IMR-90 (cell line): ENCODE results near the gene NUP93. TPM values are rescaled to one million over a fixed set of nuclear protein-coding genes. Genes with fewer than 3 reads are reported as not detected.

ENCODE experiments used
- ATAC-seq: fragments of 200-7000 bp; cut with Tn5 transposase; 2 replicates; pipeline ENCODE4 v1.9.1; 2020; ENCODE audit warnings: low read depth, mild to moderate bottlenecking, moderate library complexity
- BruUV-seq: library from RNA; stranded (reverse); fragments of 400-500 nt; replicated peaks from 2 replicates; lab custom pipeline; 2021; lab: Mats Ljungman, UMichigan
- CTCF ChIA-PET: fragments of 300-600 bp; formaldehyde crosslinking; extraction: SDS; loops from one replicate; lab custom pipeline; 2021; ENCODE audit warnings: antibody characterized with exemption; lab: Yijun Ruan, JAX
- POLR2A ChIA-PET: fragments of 300-600 bp; sonication (Branson Sonifier 250); formaldehyde crosslinking; loops from one replicate; lab custom pipeline; 2022; ENCODE audit warnings: antibody characterized with exemption; ENCODE audit not compliant: unreplicated experiment; lab: Charles Lee
- DNase-seq: peaks from one replicate; pipeline ENCODE4 v3.0.0; 2013
- H2AFZ ChIP-seq: replicated peaks from 2 replicates; pipeline ENCODE3; 2013; ENCODE audit warnings: low read length, mild to moderate bottlenecking; ENCODE audit not compliant: poor library complexity
- H2AK5ac ChIP-seq: 2 replicates; pipeline ENCODE4 v1.6.1; 2013; ENCODE audit warnings: low read depth, low read length, inconsistent platforms
- H2AK9ac ChIP-seq: replicated peaks from 2 replicates; pipeline ENCODE3; 2013; ENCODE audit warnings: mild to moderate bottlenecking, low read depth, low read length, moderate library complexity; ENCODE audit not compliant: poor library complexity
- H2BK120ac ChIP-seq: 2 replicates; pipeline ENCODE4 v1.6.1; 2013; ENCODE audit warnings: low read depth, low read length, inconsistent platforms
- H2BK15ac ChIP-seq: 3 replicates; pipeline ENCODE4 v1.6.1; 2013; ENCODE audit warnings: low read depth, low read length, inconsistent platforms
- H2BK20ac ChIP-seq: 2 replicates; pipeline ENCODE4 v1.6.1; 2013; ENCODE audit warnings: low read depth, mild to moderate bottlenecking, inconsistent platforms, low read length, moderate library complexity
- H2BK5ac ChIP-seq: 2 replicates; pipeline ENCODE4 v1.6.1; 2013; ENCODE audit warnings: mild to moderate bottlenecking, low read depth, low read length, inconsistent platforms; ENCODE audit not compliant: poor library complexity, severe bottlenecking
- H3K14ac ChIP-seq: replicated peaks from 2 replicates; pipeline ENCODE4 v1.6.1; 2013; ENCODE audit warnings: low read depth, low read length, inconsistent platforms
- H3K18ac ChIP-seq: 2 replicates; pipeline ENCODE4 v1.6.1; 2013; ENCODE audit warnings: low read depth, low read length, control low read depth
- H3K23ac ChIP-seq: 2 replicates; pipeline ENCODE4 v1.6.1; 2013; ENCODE audit warnings: low read depth, low read length, inconsistent platforms
- H3K27ac ChIP-seq: 2 replicates; pipeline ENCODE4 v1.5.1; 2013; ENCODE audit warnings: mild to moderate bottlenecking, control low read depth, low read length; ENCODE audit not compliant: insufficient read depth
- H3K27me3 ChIP-seq: 2 replicates; pipeline ENCODE4 v1.6.1; 2013; ENCODE audit warnings: low read length; ENCODE audit not compliant: control insufficient read depth, insufficient read depth
- H3K36me3 ChIP-seq: 2 replicates; pipeline ENCODE4 v1.6.1; 2013; ENCODE audit warnings: low read length, mixed read lengths; ENCODE audit not compliant: control insufficient read depth, insufficient read depth
- H3K4ac ChIP-seq: 2 replicates; pipeline ENCODE4 v1.6.1; 2013; ENCODE audit warnings: low read depth, low read length, inconsistent platforms
- H3K4me1 ChIP-seq: 2 replicates; pipeline ENCODE4 v1.6.1; 2013; ENCODE audit warnings: low read length, mixed read lengths; ENCODE audit not compliant: control insufficient read depth, insufficient read depth
- H3K4me2 ChIP-seq: 2 replicates; pipeline ENCODE4 v1.6.1; 2013; ENCODE audit warnings: low read depth, mild to moderate bottlenecking, control low read depth, low read length, moderate library complexity
- H3K4me3 ChIP-seq: 2 replicates; pipeline ENCODE4 v1.5.1; 2013; ENCODE audit warnings: low read depth, mild to moderate bottlenecking, control low read depth, low read length, moderate library complexity; ENCODE audit not compliant: insufficient read depth
- H3K56ac ChIP-seq: 2 replicates; pipeline ENCODE4 v1.6.1; 2013; ENCODE audit warnings: low read length, inconsistent platforms; ENCODE audit not compliant: insufficient read depth; ENCODE audit errors: extremely low read depth
- H3K79me1 ChIP-seq, 2 experiments: 2 replicates each; pipeline ENCODE4 v1.6.1; 2013; ENCODE audit warnings: low read length in 2 of 2, inconsistent platforms in 1 of 2, low read depth in 1 of 2
- H3K9ac ChIP-seq: 2 replicates; pipeline ENCODE4 v1.6.1; 2013; ENCODE audit warnings: low read depth, low read length, control low read depth
- H3K9me1 ChIP-seq: 2 replicates; pipeline ENCODE4 v1.6.1; 2013; ENCODE audit warnings: low read length, inconsistent platforms; ENCODE audit not compliant: insufficient read depth
- H3K9me3 ChIP-seq: 2 replicates; pipeline ENCODE4 v1.6.1; 2013; ENCODE audit warnings: low read length; ENCODE audit not compliant: control insufficient read depth, insufficient read depth
- H4K20me1 ChIP-seq: 2 replicates; pipeline ENCODE4 v1.6.1; 2013; ENCODE audit warnings: low read length, inconsistent platforms; ENCODE audit not compliant: insufficient read depth
- H4K5ac ChIP-seq: 2 replicates; pipeline ENCODE4 v1.6.1; 2013; ENCODE audit warnings: mild to moderate bottlenecking, low read depth, low read length, control low read depth
- H4K8ac ChIP-seq, 2 experiments: 2 replicates each; pipeline ENCODE4 v1.6.1; 2013; ENCODE audit warnings: low read depth in 2 of 2, low read length in 2 of 2, control low read depth in 1 of 2, inconsistent platforms in 1 of 2
- H4K91ac ChIP-seq: 2 replicates; pipeline ENCODE4 v1.6.1; 2013; ENCODE audit warnings: low read depth, low read length, inconsistent platforms; ENCODE audit not compliant: insufficient read depth
- BHLHE40 ChIP-seq: fragments of 150-350 bp; IDR thresholded peaks from 2 replicates; pipeline ENCODE4 v1.6.1; 2016; ENCODE audit warnings: mild to moderate bottlenecking, low read depth, low read length
- CHD1 ChIP-seq: IDR thresholded peaks from 2 replicates; pipeline ENCODE4 v1.6.1; 2012; ENCODE audit warnings: low read depth, low read length, improper control_type of control experiment
- CTCF ChIP-seq: conservative IDR thresholded peaks from 2 replicates; pipeline ENCODE4 v1.5.1; 2012; ENCODE audit warnings: mild to moderate bottlenecking, low read depth, low read length, improper control_type of control experiment
- ELK1 ChIP-seq: fragments of 150-350 bp; IDR thresholded peaks from 2 replicates; pipeline ENCODE4 v1.6.1; 2016; ENCODE audit warnings: low read depth, mild to moderate bottlenecking, low read length, moderate library complexity, borderline replicate concordance
- FOS ChIP-seq: fragments of 150-350 bp; IDR thresholded peaks from 2 replicates; pipeline ENCODE4 v1.6.1; 2016; ENCODE audit warnings: low read depth, low read length
- MAFK ChIP-seq: IDR thresholded peaks from 2 replicates; pipeline ENCODE4 v1.6.1; 2012; ENCODE audit warnings: low read depth, low read length, improper control_type of control experiment
- MAZ ChIP-seq: IDR thresholded peaks from 2 replicates; pipeline ENCODE4 v1.6.1; 2012; ENCODE audit warnings: low read depth, mild to moderate bottlenecking, low read length, improper control_type of control experiment, moderate library complexity, borderline replicate concordance
- MXI1 ChIP-seq: IDR thresholded peaks from 2 replicates; pipeline ENCODE4 v1.6.1; 2012; ENCODE audit warnings: low read depth, mild to moderate bottlenecking, low read length, moderate library complexity, borderline replicate concordance
- NFE2L2 ChIP-seq: fragments of 150-350 bp; IDR thresholded peaks from 2 replicates; pipeline ENCODE4 v1.6.1; 2016; ENCODE audit warnings: low read depth, mild to moderate bottlenecking, low read length
- RAD21 ChIP-seq: IDR thresholded peaks from 2 replicates; pipeline ENCODE4 v1.6.1; 2012; ENCODE audit warnings: low read length, improper control_type of control experiment
- RCOR1 ChIP-seq: IDR thresholded peaks from 2 replicates; pipeline ENCODE4 v1.6.1; 2012; ENCODE audit warnings: mild to moderate bottlenecking, low read length, improper control_type of control experiment; ENCODE audit not compliant: insufficient replicate concordance
- SMC3 ChIP-seq: fragments of 150-350 bp; IDR thresholded peaks from 2 replicates; pipeline ENCODE4 v1.6.1; 2016; ENCODE audit warnings: low read depth, mild to moderate bottlenecking, antibody characterized with exemption, low read length, moderate library complexity
- USF2 ChIP-seq: fragments of 150-350 bp; IDR thresholded peaks from 2 replicates; pipeline ENCODE4 v1.6.1; 2017; ENCODE audit warnings: mild to moderate bottlenecking, antibody characterized with exemption, low read length, low read depth
- WGBS, 2 experiments: methylation state at CpG; one replicate each; pipeline versions ENCODE4 v1.1.5 to v1.1.7; 2013; ENCODE audit warnings: missing lambda C conversion rate in 2 of 2; ENCODE audit not compliant: insufficient read length in 1 of 2; ENCODE audit errors: extremely low coverage in 2 of 2; 5-methylcytosine and 5-hydroxymethylcytosine counted together
- dilution Hi-C: fragments of 300-500 bp; cut with HindIII; formaldehyde crosslinking; loops from one replicate; pipeline ENCODE4 v1.14.3; 2018; ENCODE audit warnings: low sequenced_read_pairs; ENCODE audit not compliant: unreplicated experiment
- in situ Hi-C: fragments of 300-500 bp; cut with MboI; formaldehyde crosslinking; loops from 3 replicates; pipeline ENCODE4 v1.14.3; 2019; ENCODE audit warnings: low sequenced_read_pairs, inconsistent platforms, mixed read lengths
- intact Hi-C: fragments of 100-400 bp; cut with micrococcal nuclease; formaldehyde crosslinking; loops from 2 replicates; pipeline ENCODE4 v1.10.0; 2022
- polyA plus RNA-seq, 3 experiments: library from polyadenylated mRNA; depleted of rRNA; stranded (reverse); fragments of >200 nt; gene quantifications; 2 replicates each; pipeline ENCODE4 v1.2.3, GENCODE V29; 2012; ENCODE audit warnings: low replicate concordance in 1 of 3
- total RNA-seq: library from RNA; depleted of rRNA; stranded (reverse); fragments of >200 nt; gene quantifications from 2 replicates; pipeline ENCODE4 v1.2.3, GENCODE V29; 2012

Gene NUP93
- total and polyA plus RNA-seq, 2 of the 4 experiments (the other 2 are of a cell fraction), result 54.6 to 72.6 TPM

GRCh38 chr16:56728980-56729734 is 772 bp upstream of the NUP93 start (continued):
- TF ChIP-seq RAD21 (no peak), RCOR1 (no peak)

GRCh38 chr16:56732366-56732765 is 2.4 kb downstream of the NUP93 start:
- H3K23ac ChIP-seq, result no peak overlapping the region
- H4K8ac ChIP-seq, result no peak overlapping the region
- intact Hi-C loops (no loop called here), dilution Hi-C loops (no loop called here), in situ Hi-C loops (no loop called here)
- H3K56ac ChIP-seq, result no peak overlapping the region
- H3K4me2 ChIP-seq, result no peak overlapping the region
- peaks cover 8% of the 10 kb centered on the region for H3K9me1 ChIP-seq
- BruUV-seq, result no TSS peak
- peaks cover 2% of the 10 kb centered on the region; the same call in 1 of the 2 replicates for H3K36me3 ChIP-seq
- no peaks in the 10 kb centered on the region for H3K9me3 ChIP-seq
- no peak overlapping the region for H2BK20ac ChIP-seq
- TF ChIP-seq CHD1 (no peak), ELK1 (no peak), MAZ (no peak), MAFK (no peak), BHLHE40 (no peak), SMC3 (no peak), MXI1 (no peak), NFE2L2 (no peak), CTCF (no peak), FOS (no peak), USF2 (no peak)
- H2BK5ac ChIP-seq, result no peak overlapping the region
- no CpG with 5 or more reads among the region's 2 CpGs for WGBS, 2 experiments
- H3K9ac ChIP-seq, result no peak overlapping the region
- no peak overlapping the region for H2AFZ ChIP-seq
- H3K4me1 ChIP-seq, result 0 out of 2 replicates have a peak, but pooled peaks cover 1% of the 10 kb centered on the region
- H2AK5ac ChIP-seq, result no peak overlapping the region
- DNase-seq (no peak), ATAC-seq (no peak)
- no peak overlapping the region for H2BK15ac ChIP-seq
- no peak overlapping the region for H3K4me3 ChIP-seq
- H3K18ac ChIP-seq, result no peak overlapping the region
- no peak overlapping the region for H3K27ac ChIP-seq
- POLR2A ChIA-PET, result no interaction called here
- H3K27me3 ChIP-seq, result no peaks in the 10 kb centered on the region
- H3K14ac ChIP-seq, result no peak overlapping the region
- H2BK120ac ChIP-seq, result no peak overlapping the region
- CTCF ChIA-PET, result no interaction called here
- H2AK9ac ChIP-seq, result no peak overlapping the region
- no peak overlapping the region for H3K4ac ChIP-seq
- peaks cover 9% of the 10 kb centered on the region for H4K20me1 ChIP-seq
- peaks cover 49 to 84% of the 10 kb centered on the region in 2 experiments for H3K79me1 ChIP-seq
- no peak overlapping the region for H4K5ac ChIP-seq
- no peak overlapping the region for H4K91ac ChIP-seq
